OCI-LY3 (cell line): ENCODE results near the gene ASS1.
"Not testable (repeated sequence)": the region's sequence is repeated elsewhere in the genome, so short reads cannot be mapped to it uniquely, and the experiment has no call there.

Experiments used
- H2AFZ ChIP-seq: fragments of 200-600, 300-600 bp; shearing (Covaris generic); 2 replicates; pipeline ENCODE4 v1.6.0; 2014; ENCODE audit warnings: antibody characterized with exemption, low read depth, low read length
- H3K27ac ChIP-seq: fragments of 200-600, 300-600 bp; sonication (generic); 2 replicates; pipeline ENCODE4 v1.5.1; 2014; ENCODE audit warnings: mild to moderate bottlenecking, low read length, moderate library complexity, mixed read lengths
- H3K27me3 ChIP-seq: fragments of 200-600, 300-600 bp; sonication (generic); 2 replicates; pipeline ENCODE4 v1.6.1; 2014; ENCODE audit warnings: low read depth, low read length, mixed read lengths
- H3K36me3 ChIP-seq: fragments of 200-600, 300-600 bp; sonication (generic); replicated peaks from 2 replicates; pipeline ENCODE3; 2014; ENCODE audit warnings: low read depth, low read length, mixed read lengths
- H3K4me1 ChIP-seq: fragments of 300-600, 200-600 bp; sonication (generic); 2 replicates; pipeline ENCODE4 v1.6.1; 2014; ENCODE audit warnings: low read length, mixed read lengths
- H3K4me2 ChIP-seq: fragments of 200-600, 300-600 bp; sonication (generic); 2 replicates; pipeline ENCODE4 v1.6.1; 2014; ENCODE audit warnings: low read length, mixed read lengths
- H3K4me3 ChIP-seq: fragments of 300-600, 200-600 bp; sonication (generic); 2 replicates; pipeline ENCODE4 v1.5.1; 2014; ENCODE audit warnings: antibody characterized with exemption, mild to moderate bottlenecking, low read length, moderate library complexity
- H3K79me2 ChIP-seq: fragments of 300-600, 200-600 bp; shearing (Covaris generic); 2 replicates; pipeline ENCODE4 v1.6.1; 2014; ENCODE audit warnings: mild to moderate bottlenecking, low read length, mixed read lengths
- H3K9ac ChIP-seq: fragments of 300-600, 200-600 bp; shearing (Covaris generic); 2 replicates; pipeline ENCODE4 v1.6.0; 2014; ENCODE audit warnings: mild to moderate bottlenecking, low read length, moderate library complexity
- H3K9me3 ChIP-seq: fragments of 200-600, 300-600 bp; shearing (Covaris generic); 2 replicates; pipeline ENCODE4 v1.6.1; 2014; ENCODE audit warnings: low read length, mixed read lengths; ENCODE audit not compliant: insufficient read depth
- H4K20me1 ChIP-seq: fragments of 200-600, 300-600 bp; sonication (generic); 2 replicates; pipeline ENCODE4 v1.6.1; 2016; ENCODE audit warnings: low read length, mixed read lengths; ENCODE audit not compliant: insufficient read depth
- EZH2phosphoT487 ChIP-seq: fragments of 200-600 bp; shearing (Covaris generic); IDR thresholded peaks from 2 replicates; pipeline ENCODE4 v1.6.1; 2018; ENCODE audit warnings: antibody characterized with exemption, mixed run types, low read depth
- TF ChIP-seq, protein P1 (sequence below): fragments of 200-600, 300-600 bp; sonication (generic); IDR thresholded peaks from 2 replicates; pipeline ENCODE4 v1.5.1; 2014; ENCODE audit warnings: antibody characterized with exemption, low read length, low read depth

The ASS1 gene

DNA sequence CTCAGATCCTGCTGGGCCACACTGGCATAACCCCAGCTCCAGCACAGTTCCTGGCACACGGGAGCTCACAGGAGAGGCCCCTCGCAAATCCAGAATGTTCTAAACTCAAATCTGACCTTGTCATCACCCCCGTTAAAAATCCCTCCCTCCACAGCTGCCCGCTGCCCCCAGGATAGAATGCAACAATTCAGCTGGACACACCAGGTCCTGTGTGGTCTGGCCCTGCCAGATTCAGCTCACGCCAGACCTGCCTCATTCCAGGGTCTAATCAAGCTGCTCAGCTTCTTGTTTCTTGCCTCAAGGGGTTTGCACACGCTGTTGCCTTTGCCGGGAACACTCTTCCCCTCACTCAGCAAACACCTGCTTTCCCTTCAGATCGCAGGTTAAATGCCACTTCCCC lies 45.0 kb upstream of the ASS1 start:
- Histone ChIP-seq H3K9ac (no peak overlapping the region), H3K27ac (no peak overlapping the region), H3K79me2 (no peaks in the 10 kb centered on the region), H4K20me1 (no peaks in the 10 kb centered on the region), H3K9me3 (no peaks in the 10 kb centered on the region), H3K27me3 (no peaks in the 10 kb centered on the region), H3K4me1 (no peaks in the 10 kb centered on the region), H2AFZ (no peak overlapping the region), H3K4me3 (no peak overlapping the region), H3K4me2 (no peak overlapping the region), H3K36me3 (no peaks in the 10 kb centered on the region)
- TF ChIP-seq EZH2phosphoT487, result no peak
- TF ChIP-seq, protein P1, sequence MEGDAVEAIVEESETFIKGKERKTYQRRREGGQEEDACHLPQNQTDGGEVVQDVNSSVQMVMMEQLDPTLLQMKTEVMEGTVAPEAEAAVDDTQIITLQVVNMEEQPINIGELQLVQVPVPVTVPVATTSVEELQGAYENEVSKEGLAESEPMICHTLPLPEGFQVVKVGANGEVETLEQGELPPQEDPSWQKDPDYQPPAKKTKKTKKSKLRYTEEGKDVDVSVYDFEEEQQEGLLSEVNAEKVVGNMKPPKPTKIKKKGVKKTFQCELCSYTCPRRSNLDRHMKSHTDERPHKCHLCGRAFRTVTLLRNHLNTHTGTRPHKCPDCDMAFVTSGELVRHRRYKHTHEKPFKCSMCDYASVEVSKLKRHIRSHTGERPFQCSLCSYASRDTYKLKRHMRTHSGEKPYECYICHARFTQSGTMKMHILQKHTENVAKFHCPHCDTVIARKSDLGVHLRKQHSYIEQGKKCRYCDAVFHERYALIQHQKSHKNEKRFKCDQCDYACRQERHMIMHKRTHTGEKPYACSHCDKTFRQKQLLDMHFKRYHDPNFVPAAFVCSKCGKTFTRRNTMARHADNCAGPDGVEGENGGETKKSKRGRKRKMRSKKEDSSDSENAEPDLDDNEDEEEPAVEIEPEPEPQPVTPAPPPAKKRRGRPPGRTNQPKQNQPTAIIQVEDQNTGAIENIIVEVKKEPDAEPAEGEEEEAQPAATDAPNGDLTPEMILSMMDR, result no peak

DNA sequence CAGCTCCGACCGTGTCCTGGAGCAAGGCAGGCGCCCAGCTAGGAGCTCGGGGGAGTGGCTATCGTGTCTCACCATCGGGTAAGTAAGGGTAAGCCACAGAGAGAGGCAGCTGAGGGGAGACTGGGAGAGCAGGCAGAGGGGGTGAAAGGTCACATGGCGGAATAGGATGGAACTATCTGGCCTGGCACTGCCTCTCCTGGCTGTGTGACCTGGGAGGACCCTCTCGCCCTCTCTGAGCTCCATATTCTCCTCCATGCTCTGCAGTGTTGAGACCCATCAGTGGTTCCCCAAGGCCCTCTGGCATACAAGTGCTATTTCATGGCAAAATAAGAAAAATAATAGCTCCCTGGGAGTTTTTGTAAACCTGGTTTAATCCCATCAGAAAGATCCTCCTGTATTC lies 43.9 kb upstream of the ASS1 start:
- Histone ChIP-seq H3K4me1 (no peaks in the 10 kb centered on the region), H4K20me1 (no peaks in the 10 kb centered on the region), H3K36me3 (no peaks in the 10 kb centered on the region), H3K9me3 (no peaks in the 10 kb centered on the region), H3K27ac (no peak overlapping the region), H2AFZ (no peak overlapping the region), H3K4me3 (no peak overlapping the region), H3K9ac (no peak overlapping the region), H3K79me2 (no peaks in the 10 kb centered on the region), H3K4me2 (no peak overlapping the region), H3K27me3 (no peaks in the 10 kb centered on the region)
- TF ChIP-seq, protein P1, result no peak
- no peak for TF ChIP-seq EZH2phosphoT487

DNA sequence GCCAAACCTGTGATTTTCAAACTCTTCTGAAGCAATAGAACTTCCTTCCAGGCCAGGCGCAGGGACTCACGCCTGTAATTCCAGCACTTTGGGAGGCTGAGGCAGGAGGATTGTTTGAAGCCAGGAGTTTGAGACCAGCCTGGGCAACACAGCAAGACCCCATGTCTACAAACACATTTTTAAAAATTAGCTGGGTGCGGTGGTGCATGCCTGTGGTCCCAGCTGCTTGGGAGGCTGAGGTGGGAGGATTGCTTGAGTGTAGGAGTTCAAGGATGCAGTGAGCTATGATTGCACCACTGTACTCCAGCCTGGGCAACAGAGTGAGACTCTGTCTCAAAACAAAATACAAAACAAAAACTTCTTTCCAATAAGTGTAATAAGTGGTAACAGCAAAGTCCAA lies 43.0 kb upstream of the ASS1 start:
- not testable (repeated sequence) for H3K4me3 ChIP-seq, H3K4me2 ChIP-seq, H3K36me3 ChIP-seq, H3K9ac ChIP-seq, H3K27ac ChIP-seq, H4K20me1 ChIP-seq, H3K27me3 ChIP-seq, H3K9me3 ChIP-seq, H3K4me1 ChIP-seq, H3K79me2 ChIP-seq, H2AFZ ChIP-seq

DNA sequence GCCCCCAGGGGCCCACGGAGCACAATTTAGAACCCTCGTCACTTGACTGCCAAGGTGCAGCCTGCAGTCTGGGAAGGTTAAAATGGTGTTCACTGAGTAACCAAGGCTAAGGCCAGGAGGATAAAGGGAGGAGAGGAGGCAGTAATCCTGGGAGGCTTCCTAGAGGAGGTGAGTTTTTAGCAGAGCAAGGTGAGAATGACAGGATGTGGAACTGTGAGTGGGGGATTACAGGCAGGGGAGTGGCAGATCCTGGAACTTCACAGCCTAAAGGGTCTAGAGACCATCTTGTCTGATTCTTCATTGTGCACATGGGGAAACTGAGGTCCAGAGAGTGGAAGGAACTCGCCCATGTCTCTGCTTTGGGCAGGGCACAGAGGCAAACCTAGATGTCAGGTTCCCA lies 42.5 kb upstream of the ASS1 start:
- TF ChIP-seq, protein P1, result no peak
- no peak for TF ChIP-seq EZH2phosphoT487
- Histone ChIP-seq H3K4me2 (no peak overlapping the region), H2AFZ (no peak overlapping the region), H3K27ac (no peak overlapping the region), H4K20me1 (no peaks in the 10 kb centered on the region), H3K9ac (no peak overlapping the region), H3K4me1 (no peaks in the 10 kb centered on the region), H3K9me3 (no peaks in the 10 kb centered on the region), H3K27me3 (no peaks in the 10 kb centered on the region), H3K4me3 (no peak overlapping the region), H3K79me2 (no peaks in the 10 kb centered on the region), H3K36me3 (no peaks in the 10 kb centered on the region)

DNA sequence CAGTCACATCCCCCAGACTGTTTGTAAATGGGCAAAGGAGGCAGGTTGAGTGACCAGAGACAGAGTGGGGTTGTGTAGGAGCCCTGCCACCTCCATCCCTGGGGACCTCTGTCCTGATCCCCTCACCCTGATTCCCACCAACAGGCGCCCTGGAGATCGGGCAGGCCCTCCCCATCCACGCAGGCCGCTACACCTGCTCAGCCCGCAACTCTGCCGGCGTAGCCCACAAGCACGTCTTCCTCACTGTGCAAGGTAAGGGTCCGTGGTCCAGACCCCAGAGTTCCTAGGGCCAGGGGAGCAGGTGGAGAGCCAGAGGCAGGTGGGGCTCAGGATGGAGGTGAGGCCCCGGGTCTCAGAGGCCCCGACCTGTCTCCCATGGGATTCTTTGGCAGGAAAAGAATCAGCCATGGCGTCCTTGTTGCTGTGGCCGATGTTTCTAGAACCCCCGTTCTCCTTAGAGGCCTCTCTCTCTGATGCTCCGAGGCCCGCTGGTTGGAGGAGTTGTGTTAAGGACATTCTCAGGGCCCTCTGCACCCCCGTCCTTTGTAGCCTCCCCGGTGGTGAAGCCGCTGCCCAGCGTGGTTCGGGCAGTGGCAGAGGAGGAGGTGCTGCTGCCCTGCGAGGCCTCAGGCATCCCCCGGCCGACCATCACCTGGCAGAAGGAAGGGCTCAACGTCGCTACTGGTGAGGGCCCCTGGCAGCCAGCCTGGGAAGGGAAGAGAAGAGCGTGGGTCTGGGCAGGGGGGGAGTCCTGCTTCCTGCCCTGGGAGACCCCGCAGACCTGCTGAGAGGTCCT lies 41.9 kb upstream of the ASS1 start:
- Histone ChIP-seq H3K9me3 (no peaks in the 10 kb centered on the region), H3K9ac (no peak overlapping the region), H3K27me3 (no peaks in the 10 kb centered on the region), H3K4me3 (no peak overlapping the region), H3K4me2 (no peak overlapping the region), H2AFZ (no peak overlapping the region), H3K36me3 (no peaks in the 10 kb centered on the region), H3K27ac (no peak overlapping the region), H4K20me1 (no peaks in the 10 kb centered on the region), H3K79me2 (no peaks in the 10 kb centered on the region), H3K4me1 (no peaks in the 10 kb centered on the region)
- TF ChIP-seq EZH2phosphoT487, result no peak
- TF ChIP-seq, protein P1, result no peak
